ENCODE results near the gene KCNH1. TPM values are rescaled to one million over a fixed set of nuclear protein-coding genes. Genes with fewer than 3 reads are reported as not detected.

The KCNH1 gene
- total and polyA plus RNA-seq, 5 experiments from 2014 or later = not detected

GRCh38 chr1:210711825-210712612 is 421.9 kb downstream of the KCNH1 start:
- H3K36me3 Mint-ChIP-seq = no peaks in the 10 kb centered on the region
- ATAC-seq = no peak
- H3K27me3 Mint-ChIP-seq = peaks cover 0 to 3% (median 0%) of the 10 kb centered on the region in 5 donors
- no peak overlapping the region for H3K4me3 Mint-ChIP-seq
- H3K4me1 Mint-ChIP-seq = no peaks in the 10 kb centered on the region
- no peaks in the 10 kb centered on the region for H3K9me3 Mint-ChIP-seq
- DNase-seq = no peak
- POLR2A ChIA-PET = no interaction called here
- H3K27ac Mint-ChIP-seq = no peak overlapping the region

- ATAC-seq (no peak), DNase-seq (no peak)
- Mint-ChIP-seq H3K4me1 (peaks cover 0 to 2% (median 0%) of the 10 kb centered on the region in 4 donors), H3K36me3 (no peaks in the 10 kb centered on the region), H3K9me3 (no peaks in the 10 kb centered on the region), H3K4me3 (no peak overlapping the region), H3K27me3 (peaks cover 0 to 3% (median 0%) of the 10 kb centered on the region in 5 donors), H3K27ac (peak overlapping the region in 1 of 10 donors; percentile 24)
- POLR2A ChIA-PET = no interaction called here
Observed at GRCh38 chr1:210709701-210710100, 424.2 kb downstream of the KCNH1 start.

- Mint-ChIP-seq H3K27me3 (peaks cover 0 to 3% (median 0%) of the 10 kb centered on the region in 5 donors), H3K4me3 (no peak overlapping the region), H3K9me3 (no peaks in the 10 kb centered on the region), H3K27ac (no peak overlapping the region), H3K36me3 (no peaks in the 10 kb centered on the region), H3K4me1 (peaks cover 0 to 2% (median 0%) of the 10 kb centered on the region in 4 donors)
- POLR2A ChIA-PET = no interaction called here
- no peak for DNase-seq
- no peak for ATAC-seq
Observed at GRCh38 chr1:210707300-210708240, 426.4 kb downstream of the KCNH1 start.

- POLR2A ChIA-PET = no interaction called here
- DNase-seq = no peak
- no peak for ATAC-seq
- Mint-ChIP-seq H3K27me3 (peaks cover 0 to under 1% (median 0%) of the 10 kb centered on the region in 5 donors), H3K27ac (no peak overlapping the region), H3K36me3 (peaks cover 0 to 3% (median 0%) of the 10 kb centered on the region in 3 donors), H3K4me1 (peaks cover 0 to 2% (median 0%) of the 10 kb centered on the region in 4 donors), H3K4me3 (no peak overlapping the region), H3K9me3 (peaks cover 0 to 4% (median 0%) of the 10 kb centered on the region in 9 donors)
Observed at GRCh38 chr1:210706246-210706645, 427.7 kb downstream of the KCNH1 start.

DNA sequence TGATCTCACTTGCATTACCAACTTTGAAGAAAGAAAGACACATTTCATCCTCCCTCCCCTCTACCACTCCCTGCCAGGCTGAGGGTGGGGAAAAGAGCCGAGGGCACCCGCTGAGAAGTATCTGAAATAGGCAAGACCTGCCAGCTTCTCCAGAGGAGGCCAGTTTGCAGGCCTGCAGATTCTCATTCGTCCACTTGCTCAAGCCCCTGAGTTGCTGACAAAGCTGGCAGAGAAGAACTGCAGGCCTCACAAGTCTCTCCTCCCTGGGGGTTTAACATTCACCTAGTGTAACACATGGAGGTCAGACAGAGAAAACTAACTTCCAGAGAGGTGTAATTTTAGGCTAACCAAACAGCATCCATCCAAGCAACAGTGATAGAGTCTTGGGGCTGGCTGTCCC is 428.9 kb downstream of the KCNH1 start:
- DNase-seq = no peak
- POLR2A ChIA-PET = no interaction called here
- H3K9me3 Mint-ChIP-seq = peaks cover 0 to 4% (median 0%) of the 10 kb centered on the region in 9 donors
- H3K27ac Mint-ChIP-seq = no peak overlapping the region
- peaks cover 0 to 1% (median 0%) of the 10 kb centered on the region in 5 donors for H3K27me3 Mint-ChIP-seq
- H3K4me3 Mint-ChIP-seq = no peak overlapping the region
- peaks cover 0 to 3% (median 0%) of the 10 kb centered on the region in 3 donors for H3K36me3 Mint-ChIP-seq
- no peak for ATAC-seq
- peaks cover 0 to 2% (median 0%) of the 10 kb centered on the region in 4 donors for H3K4me1 Mint-ChIP-seq

- DNase-seq (no peak), ATAC-seq (no peak)
- POLR2A ChIA-PET = no interaction called here
- no peak overlapping the region for H3K27ac Mint-ChIP-seq
- H3K4me3 Mint-ChIP-seq = no peak overlapping the region
- peaks cover 0 to 3% (median 0%) of the 10 kb centered on the region in 3 donors for H3K36me3 Mint-ChIP-seq
- H3K9me3 Mint-ChIP-seq = peaks cover 0 to 4% (median 0%) of the 10 kb centered on the region in 9 donors
- H3K4me1 Mint-ChIP-seq = peaks cover 0 to 2% (median 0%) of the 10 kb centered on the region in 4 donors
- peaks cover 0 to 1% (median 0%) of the 10 kb centered on the region in 5 donors for H3K27me3 Mint-ChIP-seq
Observed at GRCh38 chr1:210703593-210703992, 430.4 kb downstream of the KCNH1 start.

DNA sequence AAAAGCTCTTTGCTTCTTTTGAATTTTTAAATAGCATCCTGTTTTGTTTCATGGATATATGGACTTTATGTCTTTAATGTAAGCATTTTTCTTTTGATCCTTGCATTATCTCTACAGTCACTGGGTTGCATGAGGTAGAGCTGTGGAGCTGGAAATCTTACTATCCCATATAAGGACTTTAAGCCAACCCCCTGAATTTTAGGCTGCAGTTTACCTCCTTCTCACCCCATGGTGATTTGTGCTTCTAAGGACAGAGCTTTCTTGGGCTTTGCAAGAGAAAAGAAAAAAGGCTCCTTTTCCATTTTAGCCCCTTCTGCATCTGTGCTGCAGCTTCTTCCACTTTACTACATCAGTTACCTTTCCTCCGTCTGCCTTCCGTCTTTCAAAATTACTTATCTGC is 431.4 kb downstream of the KCNH1 start:
- H3K27me3 Mint-ChIP-seq = peaks cover 0 to 2% (median 0%) of the 10 kb centered on the region in 5 donors
- POLR2A ChIA-PET = no interaction called here
- DNase-seq = no peak
- ATAC-seq = no peak
- H3K9me3 Mint-ChIP-seq = peaks cover 0 to 4% (median 0%) of the 10 kb centered on the region in 9 donors
- H3K36me3 Mint-ChIP-seq = peaks cover 0 to 3% (median 0%) of the 10 kb centered on the region in 3 donors
- H3K4me1 Mint-ChIP-seq = peaks cover 0 to 2% (median 0%) of the 10 kb centered on the region in 4 donors
- H3K27ac Mint-ChIP-seq = no peak overlapping the region
- no peak overlapping the region for H3K4me3 Mint-ChIP-seq

- peaks cover 0 to 4% (median 0%) of the 10 kb centered on the region in 9 donors for H3K9me3 Mint-ChIP-seq
- peaks cover 0 to 2% (median 0%) of the 10 kb centered on the region in 5 donors for H3K27me3 Mint-ChIP-seq
- ATAC-seq (no peak), DNase-seq (no peak)
- no peak overlapping the region for H3K4me3 Mint-ChIP-seq
- peaks cover 0 to 5% (median 0%) of the 10 kb centered on the region in 4 donors for H3K4me1 Mint-ChIP-seq
- POLR2A ChIA-PET = no interaction called here
- peaks cover 0 to 3% (median 0%) of the 10 kb centered on the region in 3 donors for H3K36me3 Mint-ChIP-seq
- no peak overlapping the region for H3K27ac Mint-ChIP-seq
Observed at GRCh38 chr1:210700511-210700910, 433.4 kb downstream of the KCNH1 start.

DNA sequence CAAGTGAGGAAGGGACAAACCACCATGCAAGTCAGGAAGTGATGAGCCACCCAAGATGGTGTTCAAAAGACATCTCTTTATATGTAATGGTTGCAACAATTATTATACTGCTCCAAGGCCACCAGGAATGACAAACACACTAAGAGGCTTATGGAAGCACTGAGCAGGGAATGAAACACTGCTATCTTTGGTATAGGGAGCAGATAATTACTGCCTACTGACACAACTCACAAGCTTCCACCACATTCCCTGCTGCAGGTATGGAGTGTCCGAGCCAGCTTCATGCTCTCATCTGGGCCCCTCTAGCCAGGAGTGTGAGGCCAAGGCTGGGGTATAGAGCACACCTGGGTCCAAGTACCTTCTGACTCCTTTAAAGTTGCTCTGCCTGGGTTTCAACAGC is 433.9 kb downstream of the KCNH1 start:
- Mint-ChIP-seq H3K4me3 (no peak overlapping the region), H3K4me1 (peaks cover 0 to 5% (median 0%) of the 10 kb centered on the region in 4 donors), H3K9me3 (peaks cover 0 to 4% (median 0%) of the 10 kb centered on the region in 9 donors), H3K36me3 (peaks cover 0 to 3% (median 0%) of the 10 kb centered on the region in 3 donors), H3K27ac (peak overlapping the region in 1 of 10 donors; percentile 60), H3K27me3 (peaks cover 0 to 2% (median 0%) of the 10 kb centered on the region in 5 donors)
- POLR2A ChIA-PET = no interaction called here
- ATAC-seq = no peak
- no peak for DNase-seq

DNA sequence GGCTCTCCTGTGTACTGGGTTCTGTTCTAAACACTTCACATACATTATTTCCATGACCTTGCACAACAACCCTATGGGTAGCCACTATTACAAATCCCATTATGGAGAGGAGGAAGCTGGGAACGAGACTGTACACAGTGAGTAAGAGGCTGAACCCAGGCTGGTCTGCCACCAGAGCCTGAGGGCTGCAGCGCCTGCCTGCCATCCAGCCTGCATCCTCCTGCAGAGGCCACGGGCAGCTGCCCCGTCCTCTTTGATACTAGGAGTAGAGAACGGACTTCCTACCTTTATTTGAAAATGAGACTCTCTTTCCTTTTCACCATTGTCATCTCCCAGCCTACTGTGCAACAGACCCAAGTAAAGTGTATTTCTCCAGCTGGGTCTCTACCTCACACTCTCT is 435.3 kb downstream of the KCNH1 start:
- ATAC-seq (no peak), DNase-seq (no peak)
- peaks cover 0 to 9% (median 1%) of the 10 kb centered on the region in 4 donors for H3K4me1 Mint-ChIP-seq
- POLR2A ChIA-PET = no interaction called here
- peaks cover 0 to 2% (median 0%) of the 10 kb centered on the region in 5 donors for H3K27me3 Mint-ChIP-seq
- no peak overlapping the region for H3K4me3 Mint-ChIP-seq
- no peak overlapping the region for H3K27ac Mint-ChIP-seq
- H3K36me3 Mint-ChIP-seq = peaks cover 0 to 3% (median 0%) of the 10 kb centered on the region in 3 donors
- H3K9me3 Mint-ChIP-seq = peaks cover 0 to 4% (median 0%) of the 10 kb centered on the region in 9 donors

GRCh38 chr1:210697185-210697584 is 436.8 kb downstream of the KCNH1 start:
- Mint-ChIP-seq H3K27ac (no peak overlapping the region), H3K4me3 (no peak overlapping the region), H3K36me3 (peaks cover 0 to 1% (median 0%) of the 10 kb centered on the region in 3 donors), H3K4me1 (peaks cover 9 to 23% (median 14%) of the 10 kb centered on the region in 4 donors), H3K9me3 (peaks cover 0 to 4% (median 0%) of the 10 kb centered on the region in 9 donors), H3K27me3 (peaks cover 0 to 2% (median 0%) of the 10 kb centered on the region in 5 donors)
- POLR2A ChIA-PET = no interaction called here
- DNase-seq = no peak
- no peak for ATAC-seq

DNA sequence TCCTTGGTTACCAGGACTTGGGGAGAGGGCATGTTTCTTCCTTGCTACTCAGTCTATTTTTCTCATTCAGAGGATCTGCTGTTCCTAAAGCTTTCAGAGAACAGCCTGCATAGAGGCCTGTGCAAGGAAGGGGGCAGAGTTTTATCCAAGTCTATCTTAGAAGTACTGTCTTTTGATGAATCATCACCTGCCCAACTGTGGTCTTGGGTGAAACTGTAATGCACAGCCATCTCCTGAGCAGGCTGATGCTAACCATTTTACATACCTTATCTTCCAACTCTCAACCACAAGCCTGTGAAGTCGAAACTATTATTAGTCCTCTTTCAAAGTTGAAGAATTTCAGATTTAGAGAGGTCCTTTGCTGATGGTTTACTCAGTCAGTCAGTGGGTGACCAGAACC is 437.2 kb downstream of the KCNH1 start:
- ATAC-seq (no peak), DNase-seq (no peak)
- peaks cover 0 to 2% (median 0%) of the 10 kb centered on the region in 5 donors for H3K27me3 Mint-ChIP-seq
- peaks cover 0 to 3% (median 0%) of the 10 kb centered on the region in 9 donors for H3K9me3 Mint-ChIP-seq
- H3K27ac Mint-ChIP-seq = no peak overlapping the region
- H3K36me3 Mint-ChIP-seq = no peaks in the 10 kb centered on the region
- H3K4me3 Mint-ChIP-seq = no peak overlapping the region
- POLR2A ChIA-PET = no interaction called here
- H3K4me1 Mint-ChIP-seq = peaks cover 9 to 28% (median 17%) of the 10 kb centered on the region in 4 donors
